Epithelial cell of proximal tubule (primary cell): ENCODE data around the gene IRAK4. TPM values are rescaled to one million over a fixed set of nuclear protein-coding genes. Genes with fewer than 3 reads are reported as not detected.

ENCODE experiments used
- DNase-seq: peaks from one replicate; pipeline ENCODE4 v3.0.0-alpha.2; 2011; ENCODE audit warnings: low read depth
- H3K4me3 ChIP-seq: 2 replicates; pipeline ENCODE4 v1.5.1; 2011; ENCODE audit warnings: low read depth, mild to moderate bottlenecking, low read length
- CTCF ChIP-seq: conservative IDR thresholded peaks from 2 replicates; pipeline ENCODE4 v1.5.1; 2012; ENCODE audit warnings: low read depth, mild to moderate bottlenecking, low read length
- total RNA-seq: library from RNA; depleted of rRNA; stranded (reverse); fragments of >200 nt; gene quantifications from 2 replicates; pipeline ENCODE4 v1.2.3, GENCODE V29; 2015

IRAK4 gene
- total RNA-seq, 1 donor from 2014 or later, result 9.7 TPM

- no peak for TF ChIP-seq CTCF
- H3K4me3 ChIP-seq, result no peak overlapping the region
- no peak for DNase-seq
Observed at GRCh38 chr12:43762596-43762995, 3.8 kb downstream of the IRAK4 start.

- no peak for TF ChIP-seq CTCF
- DNase-seq, result no peak
Observed at GRCh38 chr12:43763769-43764168, 5.0 kb downstream of the IRAK4 start.

GRCh38 chr12:43764528-43764927, 5.8 kb downstream of the IRAK4 start:
- H3K4me3 ChIP-seq, result no peak overlapping the region
- TF ChIP-seq CTCF, result no peak
- DNase-seq, result no peak

More at GRCh38 chr12:43763769-43764168, 5.0 kb downstream of the IRAK4 start:
- no peak overlapping the region for H3K4me3 ChIP-seq

- no peak for TF ChIP-seq CTCF
Observed at GRCh38 chr12:43766291-43766690, 7.5 kb downstream of the IRAK4 start.

GRCh38 chr12:43776498-43776897, 17.7 kb downstream of the IRAK4 start:
- no peak for DNase-seq
- peak; percentile 47 for TF ChIP-seq CTCF
- no peak overlapping the region for H3K4me3 ChIP-seq

More at GRCh38 chr12:43766291-43766690, 7.5 kb downstream of the IRAK4 start:
- no peak overlapping the region for H3K4me3 ChIP-seq
- no peak for DNase-seq

GRCh38 chr12:43786899-43787693, 28.3 kb downstream of the IRAK4 start:
- no peak for TF ChIP-seq CTCF
- no peak for DNase-seq

GRCh38 chr12:43789941-43790340, 31.2 kb downstream of the IRAK4 start:
- H3K4me3 ChIP-seq, result no peak overlapping the region
- TF ChIP-seq CTCF, result no peak
- DNase-seq, result peak; percentile 49

More at GRCh38 chr12:43786899-43787693, 28.3 kb downstream of the IRAK4 start:
- H3K4me3 ChIP-seq, result no peak overlapping the region
